ENCODE data around the gene MAD1L1. TPM values are rescaled to one million over a fixed set of nuclear protein-coding genes. Genes with fewer than 3 reads are reported as not detected.

The MAD1L1 gene
- polyA plus RNA-seq, 1 donor: 21.2 TPM

DNA sequence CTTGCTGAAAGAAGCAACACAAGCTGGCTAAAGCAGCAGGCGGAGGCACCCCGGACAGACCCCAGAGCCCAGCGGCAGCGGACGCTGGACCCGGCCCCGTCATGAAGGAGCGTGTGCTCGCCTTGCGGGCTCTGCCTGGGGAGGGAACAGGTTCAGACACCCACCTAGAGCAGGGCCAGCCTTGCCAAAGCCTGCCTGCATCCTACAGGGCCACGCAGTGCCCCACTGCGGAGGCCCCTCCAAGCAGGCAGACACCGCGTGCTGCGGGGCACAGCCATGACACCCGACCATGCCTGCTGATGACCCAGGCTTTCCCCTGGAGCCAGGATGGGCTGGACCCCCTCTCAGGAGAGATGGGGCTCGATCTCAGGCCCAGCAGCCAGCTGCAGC, 91.7 kb downstream of the MAD1L1 start:
- no peak for DNase-seq (ENCODE audit: low read depth)

DNA sequence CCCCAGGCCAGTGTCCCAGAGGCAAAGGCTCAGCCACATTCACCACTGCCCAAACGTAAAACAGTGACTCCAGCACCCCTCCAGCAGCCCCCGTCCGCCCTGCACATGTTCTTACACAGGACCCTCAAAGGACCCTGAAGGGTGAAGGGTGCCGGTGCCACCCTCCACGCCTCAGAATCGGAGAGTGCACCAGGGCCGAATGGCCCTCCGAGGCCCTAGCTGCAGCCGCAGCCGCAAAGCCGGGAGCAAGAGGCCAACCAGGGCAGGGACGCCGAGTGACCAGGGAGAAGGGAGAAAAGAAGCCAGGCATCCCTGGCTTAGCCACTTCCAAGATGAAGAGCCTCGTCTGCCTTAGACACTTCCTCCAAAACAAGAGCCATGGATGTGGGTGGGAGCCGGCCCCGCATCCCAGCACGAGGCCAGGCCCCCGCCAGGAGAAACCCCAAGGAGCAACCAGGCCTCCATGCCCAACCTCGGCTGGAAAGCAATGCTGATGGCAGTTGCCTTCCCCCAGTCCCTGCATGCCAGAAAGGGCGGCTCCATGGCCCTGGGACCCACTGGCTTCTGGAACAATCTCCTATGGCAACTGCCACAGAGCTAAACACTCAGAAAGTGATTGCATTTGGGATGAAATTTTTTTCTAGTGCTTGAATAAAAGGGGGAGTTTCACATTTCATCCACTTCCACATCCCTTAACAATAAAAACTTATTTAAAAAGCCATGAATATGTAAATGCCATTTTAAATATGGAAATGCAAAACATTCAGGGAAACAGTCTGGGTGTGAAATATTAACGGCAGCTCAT, 92.3 kb downstream of the MAD1L1 start:
- no peak for DNase-seq (ENCODE audit: low read depth)

DNA sequence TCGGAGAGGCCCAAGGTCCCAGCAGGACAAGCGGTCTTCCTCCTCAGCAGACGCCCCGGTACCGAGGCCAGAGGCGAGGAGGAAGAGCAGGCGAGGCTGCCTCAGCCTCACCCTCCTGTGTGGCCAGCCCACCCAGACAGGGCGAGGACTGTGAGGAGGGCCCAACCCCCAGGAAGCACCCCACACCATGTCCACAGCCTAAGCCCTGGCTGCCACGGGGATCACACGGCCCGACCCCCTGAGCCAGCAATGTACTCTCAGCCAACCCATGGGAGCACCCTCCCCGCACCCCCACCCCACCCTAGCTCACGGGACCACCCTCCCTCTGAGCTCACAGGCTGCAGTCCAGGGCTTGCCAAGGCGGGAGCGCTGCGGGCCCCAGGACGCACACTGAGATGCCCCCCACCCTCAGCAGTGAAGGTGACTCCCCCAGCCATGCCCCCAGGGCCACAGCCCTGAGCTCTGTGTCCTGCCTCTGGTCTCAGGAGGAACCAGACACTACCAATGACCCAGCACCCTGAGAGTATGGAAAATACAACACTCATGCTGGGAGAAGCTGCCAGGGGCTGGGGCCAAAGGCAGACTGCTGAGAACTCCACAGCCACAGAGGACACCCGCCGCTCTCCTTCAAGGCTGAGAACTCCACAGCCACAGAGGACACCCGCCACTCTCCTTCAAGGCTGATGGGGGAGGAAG, 93.6 kb downstream of the MAD1L1 start:
- no peak for DNase-seq (ENCODE audit: low read depth)

DNA sequence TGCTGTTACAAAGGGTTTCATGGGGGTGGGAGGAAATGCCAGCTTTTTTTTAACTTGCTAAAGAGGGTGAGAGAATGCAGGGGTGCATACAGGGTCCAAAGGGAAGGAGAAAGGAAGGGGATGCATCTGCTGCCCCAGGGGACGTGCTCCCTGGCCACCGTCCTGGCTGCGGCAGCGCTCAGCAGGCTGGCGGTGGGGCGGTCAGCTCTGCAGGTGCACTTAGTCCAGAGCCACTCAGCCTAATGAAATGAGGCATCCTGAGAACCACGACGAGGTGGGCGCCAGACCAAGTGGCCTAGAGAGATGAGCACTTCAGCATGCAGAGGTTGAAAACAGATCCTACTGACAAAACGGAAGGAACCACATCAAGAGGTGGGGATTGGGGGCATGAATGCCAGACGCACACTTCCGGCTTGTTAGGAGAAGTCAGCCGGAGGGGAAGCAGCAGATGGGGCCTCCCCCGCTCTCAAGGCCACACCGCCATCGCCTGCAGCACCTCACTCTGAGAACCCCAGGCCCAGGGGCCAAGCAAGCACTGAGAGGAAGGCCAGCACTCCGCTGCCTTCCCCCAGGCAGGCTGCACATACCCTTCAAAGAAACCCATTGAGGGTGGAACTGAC, 94.5 kb downstream of the MAD1L1 start:
- DNase-seq (ENCODE audit: low read depth): no peak

DNA sequence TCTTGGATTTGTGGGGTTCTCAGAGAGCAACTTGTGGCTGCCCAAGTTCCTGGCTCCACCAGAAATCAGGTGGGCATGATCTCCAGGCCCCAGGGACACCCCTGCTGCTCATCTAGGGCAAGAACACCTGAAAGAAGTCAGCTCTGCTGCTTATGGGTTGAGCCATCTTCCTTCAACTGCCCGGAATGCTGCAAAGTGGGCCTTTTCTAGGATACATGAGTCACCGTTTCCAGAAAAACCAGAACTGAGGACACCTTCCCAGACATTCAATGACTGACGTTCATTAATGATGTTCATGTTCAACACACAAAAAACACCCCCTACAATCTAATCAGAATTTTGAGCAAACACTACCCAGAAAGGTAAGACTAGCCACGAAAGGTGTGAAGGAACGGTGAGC, 98.0 kb downstream of the MAD1L1 start:
- DNase-seq (ENCODE audit: low read depth): no peak

DNA sequence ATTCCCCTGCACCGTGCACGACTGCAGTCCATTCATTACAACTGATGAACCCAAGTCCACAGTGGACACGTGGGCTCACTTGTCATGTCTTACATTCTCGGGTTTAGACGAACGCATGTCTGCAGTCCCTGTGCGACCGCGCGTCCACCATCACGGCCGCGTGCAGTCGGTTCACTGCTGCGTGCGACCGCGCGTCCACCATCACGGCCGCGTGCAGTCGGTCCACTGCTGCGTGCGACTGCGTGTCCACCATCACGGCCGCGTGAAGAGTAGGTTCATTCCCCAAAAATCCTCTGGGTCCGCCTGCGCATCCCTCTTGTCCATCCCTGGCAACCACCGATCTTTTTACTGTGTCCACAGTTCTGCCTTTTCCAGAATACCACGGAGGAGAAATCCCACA, 100.5 kb downstream of the MAD1L1 start:
- no peak for DNase-seq (ENCODE audit: low read depth)

DNA sequence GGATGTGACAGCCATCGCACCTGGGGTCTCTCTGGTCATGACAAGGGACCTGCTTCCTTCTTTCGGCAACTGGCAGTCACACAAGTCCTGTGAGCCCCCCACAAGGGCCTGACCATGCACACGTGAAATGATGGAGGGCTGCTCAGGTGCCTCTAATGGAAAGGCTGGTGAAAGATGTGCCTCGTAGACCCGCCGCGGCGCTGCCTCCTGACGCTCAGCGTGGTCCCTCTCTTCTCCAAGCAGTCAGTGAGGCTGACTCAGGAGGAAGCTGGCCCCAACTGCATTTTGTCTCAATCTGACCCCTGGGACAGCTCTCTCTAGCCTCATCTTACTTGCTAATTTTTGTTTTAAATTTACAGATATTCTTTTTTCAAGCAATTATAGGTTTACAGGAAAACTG, 100.9 kb downstream of the MAD1L1 start:
- no peak for DNase-seq (ENCODE audit: low read depth)

DNA sequence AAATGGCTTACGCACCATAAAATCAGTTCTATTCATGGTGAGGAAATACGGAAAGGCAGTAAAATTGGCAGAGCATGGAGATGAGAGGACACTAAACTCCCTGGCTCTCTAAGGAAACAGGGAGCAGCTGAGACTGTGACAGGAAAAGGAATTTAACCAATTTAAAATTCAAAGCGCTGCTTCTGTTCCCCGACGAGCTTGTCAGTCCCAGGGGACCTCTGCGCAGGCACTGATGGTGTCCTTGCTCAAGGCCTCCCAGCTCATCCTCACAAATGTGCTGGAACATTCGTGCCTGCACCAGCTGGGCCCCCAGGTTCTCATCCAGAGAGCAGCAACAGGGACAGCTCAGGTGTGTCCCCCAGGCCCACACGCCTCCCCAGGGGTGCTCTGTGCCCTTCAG, 101.4 kb downstream of the MAD1L1 start:
- no peak for DNase-seq (ENCODE audit: low read depth)

DNA sequence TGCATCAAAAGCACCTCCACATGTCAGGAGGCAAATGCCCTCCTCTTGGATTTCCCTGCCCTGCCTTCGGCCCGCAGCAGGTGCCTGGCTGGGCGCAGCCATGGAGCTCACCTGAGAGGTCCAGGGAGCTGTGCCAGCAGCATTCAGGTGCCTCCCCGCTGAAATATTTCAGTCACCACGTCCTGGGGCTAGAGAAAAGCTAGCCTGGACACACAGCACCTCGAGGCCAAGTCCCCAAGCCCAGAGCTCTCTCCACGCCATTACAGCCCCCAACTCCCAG, 102.7 kb downstream of the MAD1L1 start:
- no peak for DNase-seq (ENCODE audit: low read depth)

DNA sequence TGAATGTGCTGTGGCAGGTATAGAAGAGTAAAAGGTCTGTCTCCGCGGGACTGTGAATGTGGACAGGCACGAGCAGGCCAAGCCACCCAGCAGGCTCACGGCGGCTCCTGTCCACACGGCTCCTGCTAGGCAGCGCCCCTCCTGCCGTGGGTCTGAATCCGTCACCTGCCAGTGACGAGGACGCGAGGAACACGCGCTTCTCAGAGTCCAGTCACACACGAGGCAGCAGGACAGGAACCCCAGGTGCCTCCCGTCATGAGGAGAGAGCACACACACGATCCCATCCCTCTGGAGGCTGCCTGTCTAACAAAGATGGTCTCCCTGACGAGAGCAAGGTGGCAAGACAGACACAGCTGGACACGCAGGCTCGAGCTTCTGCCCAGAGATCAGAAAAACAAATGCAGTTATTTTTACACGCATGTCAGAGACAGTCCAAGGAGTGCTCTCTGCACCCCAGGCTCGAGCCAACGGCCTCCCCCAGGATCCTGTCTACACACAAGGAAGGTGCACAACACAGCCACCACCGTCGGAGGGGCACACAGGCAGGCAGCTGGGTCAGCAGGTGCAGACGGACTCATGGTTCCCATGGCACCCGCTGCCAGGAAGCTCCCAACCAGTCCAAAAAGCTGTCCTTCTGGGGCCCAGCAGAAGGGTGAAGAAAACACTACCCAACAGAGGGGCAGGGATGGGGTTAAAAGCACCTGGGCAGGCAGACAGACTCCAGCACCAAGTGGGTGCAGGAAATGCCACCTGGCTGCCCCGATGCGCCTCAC, 103.2 kb downstream of the MAD1L1 start:
- no peak for DNase-seq (ENCODE audit: low read depth)

DNA sequence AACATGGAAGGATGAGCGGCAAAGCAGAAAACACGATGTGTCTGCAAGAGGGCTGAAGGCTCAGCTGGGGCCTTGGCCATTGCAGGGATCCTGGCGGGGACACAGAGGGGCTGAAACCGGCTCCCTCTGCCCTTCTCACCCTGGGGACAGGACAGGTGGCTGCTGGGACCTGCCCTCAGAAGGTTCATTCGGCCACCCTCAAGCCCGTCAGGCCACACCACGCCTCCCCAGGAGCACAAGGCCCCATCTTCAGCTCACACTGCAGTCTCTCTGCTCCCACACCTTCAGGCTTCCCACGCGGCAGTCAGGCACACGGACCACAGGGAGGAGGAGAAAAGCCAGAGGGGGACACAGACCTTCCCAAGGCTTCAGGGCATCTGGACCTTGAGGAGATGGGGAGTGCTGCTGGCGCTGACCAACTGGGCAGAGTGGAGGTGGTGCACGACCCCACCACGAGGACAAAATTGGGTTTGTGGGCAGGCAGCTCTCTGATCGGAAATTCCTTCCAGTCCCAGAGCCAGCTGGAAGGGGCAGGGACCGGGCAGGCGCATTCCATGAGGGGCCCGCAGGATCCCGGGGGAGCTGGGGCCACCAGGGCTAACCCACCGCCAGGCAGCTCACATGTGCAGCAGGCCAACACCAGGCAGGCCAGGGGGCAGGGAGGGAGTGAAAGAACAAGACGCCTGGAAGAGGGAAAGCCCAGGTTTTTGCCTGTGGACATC, 104.0 kb downstream of the MAD1L1 start:
- DNase-seq (ENCODE audit: low read depth): no peak

DNA sequence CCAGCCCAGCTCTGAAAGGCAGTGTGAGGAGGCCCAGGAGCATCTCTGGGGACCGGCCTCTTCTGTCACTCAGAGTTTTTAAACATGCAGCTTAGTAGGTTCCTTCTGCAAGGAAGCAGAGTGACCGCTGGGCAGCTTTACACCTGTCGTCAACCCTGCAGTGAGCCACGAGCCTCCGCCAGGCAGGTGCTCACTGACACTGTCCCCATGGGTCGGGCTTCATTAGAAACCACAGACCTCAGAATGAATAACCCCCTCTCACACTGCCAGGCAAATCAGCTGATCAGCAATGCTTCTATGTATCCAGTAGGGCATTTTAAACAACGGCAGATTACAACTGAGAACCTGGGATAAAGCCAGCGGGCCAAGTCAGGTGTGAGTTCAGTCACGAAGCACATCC, 106.1 kb downstream of the MAD1L1 start:
- DNase-seq (ENCODE audit: low read depth): no peak

DNA sequence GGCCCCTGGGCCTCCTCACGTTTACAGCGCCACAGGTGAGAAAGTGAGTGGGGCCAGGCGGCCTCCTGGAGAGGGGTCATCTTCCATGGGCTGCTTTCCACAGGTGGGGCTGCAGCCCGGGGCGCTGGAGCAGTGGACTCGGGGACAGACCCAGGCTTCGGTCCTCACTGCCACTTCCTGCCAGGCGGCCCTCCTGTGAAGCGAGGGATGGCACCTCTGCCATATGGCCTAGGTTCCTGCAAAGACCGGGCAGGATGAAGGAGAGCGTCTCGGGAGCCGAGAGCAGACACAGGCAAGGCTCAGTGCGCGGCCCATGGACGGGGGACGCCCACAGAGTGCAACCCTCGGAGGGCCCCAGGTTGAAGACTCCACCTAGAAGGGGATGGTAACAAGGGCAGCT, 106.8 kb downstream of the MAD1L1 start:
- DNase-seq (ENCODE audit: low read depth): no peak

DNA sequence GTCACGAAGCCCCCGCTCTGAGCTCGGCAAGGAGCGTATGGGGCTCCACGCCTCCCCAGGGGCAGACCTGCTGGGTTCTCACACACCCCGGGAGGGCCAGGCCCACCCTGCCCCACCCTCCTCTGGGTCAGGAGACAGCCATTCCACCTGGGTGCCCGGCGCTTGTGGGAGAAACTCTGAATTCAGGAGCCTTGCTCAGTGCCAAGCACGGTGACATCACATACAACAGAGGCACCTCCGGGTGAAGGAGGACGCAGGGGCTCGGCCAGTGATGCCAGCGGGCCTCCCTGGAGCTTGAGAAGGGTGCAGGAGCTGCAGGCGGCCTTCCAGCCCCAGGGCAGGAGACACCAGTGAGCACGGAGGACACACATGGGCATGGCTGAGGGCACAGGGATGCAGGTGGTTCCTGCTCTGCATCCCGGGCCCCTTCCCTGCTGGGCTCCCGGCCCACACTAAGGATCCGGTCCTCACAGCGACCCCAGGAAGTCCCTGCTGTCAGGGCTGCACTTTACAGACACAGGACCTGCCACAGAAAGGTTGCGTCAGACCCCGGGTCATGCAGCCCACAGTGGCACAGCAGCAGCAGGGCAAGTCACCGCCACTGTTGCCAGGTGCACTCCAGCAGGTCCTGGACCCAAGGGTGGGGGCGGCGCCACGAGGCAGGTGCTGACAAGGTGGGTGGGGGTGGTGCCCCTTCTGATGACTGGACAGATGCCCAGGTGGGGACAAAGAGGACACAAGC, 108.0 kb downstream of the MAD1L1 start:
- no peak for DNase-seq (ENCODE audit: low read depth)

DNA sequence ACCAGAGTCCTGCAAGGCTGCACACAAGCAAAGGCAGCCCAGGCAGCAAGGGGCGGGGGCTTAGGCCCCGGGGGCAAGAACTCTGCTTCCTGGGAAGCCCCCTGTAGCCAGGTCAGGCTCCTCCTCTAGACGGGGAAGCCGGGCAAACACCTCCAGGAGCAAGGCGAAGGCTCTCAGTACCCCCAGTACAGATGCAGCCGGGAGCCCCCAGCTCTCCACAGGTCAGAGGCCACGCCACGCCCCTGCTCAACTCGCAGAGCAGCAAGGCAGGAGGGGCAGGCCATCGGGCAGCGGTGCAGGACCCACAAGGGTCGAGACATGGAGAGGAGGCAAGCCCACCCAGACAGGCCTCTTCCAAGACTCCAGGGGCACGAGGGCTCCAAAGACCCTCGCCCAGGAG, 108.8 kb downstream of the MAD1L1 start:
- DNase-seq (ENCODE audit: low read depth): no peak

DNA sequence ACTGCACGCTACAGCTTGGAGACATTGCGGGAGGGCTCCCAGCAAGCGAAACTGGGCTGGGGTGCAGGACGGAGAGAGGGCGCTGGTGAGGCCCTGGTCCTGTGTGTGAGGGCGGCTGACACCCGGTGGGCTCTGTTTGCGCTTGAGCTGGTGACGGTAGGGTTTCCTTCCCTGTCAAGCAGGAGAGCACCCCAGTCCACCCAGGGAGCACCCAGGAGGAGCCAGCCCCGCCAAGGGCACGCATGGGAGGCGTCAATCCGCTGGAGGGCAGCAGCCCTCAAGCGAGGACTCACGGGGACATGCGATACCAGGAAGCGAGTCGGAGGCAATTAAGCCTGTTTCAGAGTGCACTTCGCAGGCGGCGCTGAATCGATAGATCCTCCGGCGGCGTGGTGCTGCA, 109.4 kb downstream of the MAD1L1 start:
- DNase-seq (ENCODE audit: low read depth): no peak

DNA sequence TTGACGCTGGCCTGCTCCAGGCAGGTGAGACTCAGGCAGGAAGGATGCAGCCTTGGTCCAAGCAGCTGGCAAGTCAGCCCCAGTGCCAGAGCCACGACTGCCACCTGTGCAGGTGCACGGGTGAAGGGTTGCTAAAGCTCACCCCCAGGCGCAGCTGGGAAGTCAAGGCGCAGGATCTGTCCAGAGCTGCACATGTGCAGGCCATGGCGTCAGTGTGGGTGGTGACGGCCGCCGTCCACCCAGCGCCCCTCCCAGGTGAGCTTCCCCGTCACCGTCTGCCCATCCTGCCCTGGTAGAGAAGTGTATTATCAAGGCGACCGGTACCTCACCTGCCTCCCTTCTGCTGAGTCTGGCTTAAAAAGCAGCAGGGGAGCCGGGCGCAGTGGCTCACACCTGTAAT, 110.1 kb downstream of the MAD1L1 start:
- DNase-seq (ENCODE audit: low read depth): no peak

DNA sequence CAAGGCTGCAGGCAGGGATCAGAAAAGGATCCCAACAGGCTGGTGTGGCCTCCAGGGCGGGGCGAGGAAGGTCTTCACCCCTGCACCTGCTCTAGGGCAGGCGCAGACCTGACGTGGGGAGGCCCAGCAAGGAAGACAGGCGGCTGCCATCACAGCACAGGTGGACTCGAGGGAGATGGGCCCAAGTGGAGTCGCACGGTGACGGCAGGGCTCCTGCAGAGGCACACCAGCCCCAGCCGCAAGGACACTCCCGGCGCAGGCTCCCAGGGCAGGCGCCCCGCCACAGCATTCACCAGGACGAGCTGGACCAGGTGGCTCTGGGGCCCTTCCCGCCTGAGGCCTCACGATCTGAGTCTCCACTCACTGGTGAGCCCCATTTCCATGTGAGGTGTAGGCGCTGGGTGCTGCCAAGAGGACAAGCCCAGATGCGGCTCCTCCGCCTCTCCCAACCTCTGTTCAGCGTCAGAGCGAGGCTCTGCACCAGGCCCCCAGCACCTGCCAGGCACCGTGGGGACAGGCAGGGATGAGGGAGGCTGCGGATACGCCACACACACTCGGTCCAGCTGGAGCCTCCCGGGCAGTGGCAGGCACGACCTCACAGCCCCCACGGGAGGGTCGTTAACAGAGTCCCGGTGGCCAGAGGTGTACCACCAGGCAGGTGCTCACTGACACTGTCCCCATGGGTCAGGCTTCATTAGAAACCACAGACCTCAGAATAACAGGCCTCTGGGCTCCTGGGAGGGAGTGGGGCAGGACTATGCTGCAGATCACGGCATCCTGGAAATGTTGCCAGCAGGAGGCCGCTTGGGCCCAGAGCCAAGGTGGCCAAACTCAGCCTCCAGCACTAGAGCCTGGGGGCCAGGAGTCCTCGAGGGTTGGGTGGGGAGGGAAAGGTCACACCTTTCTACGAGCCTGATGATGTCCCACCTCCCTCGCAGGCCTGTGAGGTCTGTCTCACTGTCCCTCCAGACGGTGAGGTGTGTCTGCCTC, 111.6 kb downstream of the MAD1L1 start:
- no peak for DNase-seq (ENCODE audit: low read depth)

DNA sequence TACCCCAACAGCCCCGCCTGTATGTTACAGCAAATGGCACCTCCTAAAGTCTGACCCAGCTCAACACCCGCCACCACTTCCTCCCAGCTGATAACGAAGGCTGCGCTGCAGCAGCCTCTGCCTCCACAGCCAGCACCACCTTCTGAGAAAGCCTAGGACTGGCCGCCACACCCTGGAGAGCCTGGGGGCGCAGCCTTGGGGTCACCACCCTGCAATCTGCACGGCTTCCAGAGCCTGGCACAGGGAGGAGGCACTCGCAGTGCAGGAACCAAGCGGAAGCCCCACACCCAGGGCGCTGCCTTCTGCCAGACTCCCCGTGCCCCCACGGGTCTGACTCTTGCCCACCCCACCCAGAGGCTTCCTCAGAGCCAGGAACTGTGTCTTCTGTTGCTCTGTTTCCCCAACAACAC, 112.5 kb downstream of the MAD1L1 start:
- no peak for DNase-seq (ENCODE audit: low read depth)

DNA sequence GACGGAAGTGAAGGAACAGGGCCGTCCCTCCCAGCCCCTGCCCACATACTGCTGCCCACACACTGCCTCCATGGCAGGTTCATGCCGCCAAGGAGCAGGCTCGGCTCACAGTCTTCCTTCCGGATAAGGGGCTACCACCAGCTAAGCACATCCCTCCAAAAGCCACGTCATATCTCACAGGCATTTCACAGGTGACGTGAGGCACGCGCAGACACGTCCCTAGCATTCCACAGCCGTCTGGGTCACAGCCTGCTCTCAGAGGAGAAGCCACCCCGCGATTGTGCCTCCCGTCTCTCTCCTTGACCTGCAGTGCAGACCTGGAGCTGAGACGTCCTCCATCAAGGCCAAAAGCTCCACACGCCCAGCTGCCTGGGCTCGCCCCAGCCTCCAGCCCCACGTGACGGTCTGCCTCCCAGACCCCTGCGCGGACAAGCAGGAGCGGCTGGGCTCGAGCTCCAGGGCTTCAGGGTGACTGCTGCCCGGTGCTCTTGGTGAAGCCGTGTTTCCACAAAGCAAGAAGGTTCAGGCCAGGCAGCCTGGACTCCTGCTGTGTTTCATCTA, 114.0 kb downstream of the MAD1L1 start:
- DNase-seq (ENCODE audit: low read depth): no peak
